HepG2 (cell line): Measurements from ENCODE around the gene GNG7. TPM values are rescaled to one million over a fixed set of nuclear protein-coding genes. Genes with fewer than 3 reads are reported as not detected.
A peak's percentile ranks its signal among the peaks of the same experiment; 100 is the strongest.

Source experiments
- ATM ChIP-seq: fragments of 450-650 bp; IDR thresholded peaks from 2 replicates; pipeline ENCODE4 v1.7.1; 2017; ENCODE audit warnings: mild to moderate bottlenecking, borderline replicate concordance
- BCL3 ChIP-seq: sonication (generic); formaldehyde crosslinking; IDR thresholded peaks from 2 replicates; pipeline ENCODE4 v1.5.1; 2020; ENCODE audit warnings: mild to moderate bottlenecking, missing genetic modification reagents, moderate library complexity
- BRD4 ChIP-seq: sonication (generic); formaldehyde crosslinking; IDR thresholded peaks from 2 replicates; pipeline ENCODE4 v1.4.0; 2020; ENCODE audit warnings: missing genetic modification reagents
- CEBPB ChIP-seq: IDR thresholded peaks from 2 replicates; pipeline ENCODE4 v1.6.1; 2011; ENCODE audit warnings: low read depth, low read length, improper control_type of control experiment, borderline replicate concordance
- DNMT3B ChIP-seq: conservative IDR thresholded peaks from 2 replicates; pipeline ENCODE4 v1.6.1; 2016; ENCODE audit warnings: missing biosample characterization, control low read depth
- DRAP1 ChIP-seq: IDR thresholded peaks from 2 replicates; pipeline ENCODE4 v1.6.1; 2016; ENCODE audit warnings: missing genetic modification reagents, missing compliant biosample characterization
- FOSL1 ChIP-seq: sonication (generic); formaldehyde crosslinking; IDR thresholded peaks from 2 replicates; pipeline ENCODE4 v1.9.0; 2021; ENCODE audit warnings: missing genetic modification reagents, borderline replicate concordance
- GMEB2 ChIP-seq: IDR thresholded peaks from 2 replicates; pipeline ENCODE4 v1.6.1; 2016; ENCODE audit warnings: missing biosample characterization, missing genetic modification reagents, low read depth
- HDAC1 ChIP-seq: sonication (generic); formaldehyde crosslinking; IDR thresholded peaks from 2 replicates; pipeline ENCODE4 v1.5.1; 2020; ENCODE audit warnings: mild to moderate bottlenecking, missing genetic modification reagents
- JARID2 ChIP-seq: sonication (generic); formaldehyde crosslinking; IDR thresholded peaks from 2 replicates; pipeline ENCODE4 v1.8.1; 2023; ENCODE audit warnings: missing genetic modification reagents, inconsistent platforms; ENCODE audit not compliant: insufficient replicate concordance
- KDM2A ChIP-seq: sonication (generic); formaldehyde crosslinking; IDR thresholded peaks from 2 replicates; pipeline ENCODE4 v1.4.0; 2020; ENCODE audit warnings: low read depth, missing genetic modification reagents, borderline replicate concordance
- KDM5A ChIP-seq: fragments of 200-600 bp; sonication (generic); IDR thresholded peaks from 2 replicates; pipeline ENCODE4 v1.7.0; 2018; ENCODE audit warnings: antibody characterized with exemption, mild to moderate bottlenecking, low read length, borderline replicate concordance
- KMT2B ChIP-seq: IDR thresholded peaks from 2 replicates; pipeline ENCODE4 v1.6.1; 2016; ENCODE audit warnings: missing genetic modification reagents, missing compliant biosample characterization
- LRRFIP1 ChIP-seq: sonication (generic); formaldehyde crosslinking; conservative IDR thresholded peaks from 2 replicates; pipeline ENCODE4 v1.4.0; 2020; ENCODE audit warnings: missing genetic modification reagents
- MYC ChIP-seq: sonication (generic); formaldehyde crosslinking; IDR thresholded peaks from 2 replicates; pipeline ENCODE4 v1.9.0; 2021; ENCODE audit warnings: missing genetic modification reagents, borderline replicate concordance
- MZF1 ChIP-seq: sonication (generic); formaldehyde crosslinking; IDR thresholded peaks from 2 replicates; pipeline ENCODE4 v1.8.1; 2023; ENCODE audit warnings: mild to moderate bottlenecking, missing genetic modification reagents, borderline replicate concordance
- NR2F1 ChIP-seq, 2 experiments: fragments of 450-650 bp in 1 of 2; formaldehyde crosslinking in 1 of 2; IDR thresholded peaks; 2 replicates each; pipeline versions ENCODE4 v1.5.0 to v1.6.1; 2016 to 2020; ENCODE audit warnings: mild to moderate bottlenecking in 1 of 2, missing compliant biosample characterization in 1 of 2, missing genetic modification reagents in 1 of 2, moderate library complexity in 1 of 2
- SALL1 ChIP-seq: sonication (generic); formaldehyde crosslinking; IDR thresholded peaks from 2 replicates; pipeline ENCODE4 v1.8.0; 2022; ENCODE audit warnings: mild to moderate bottlenecking, missing genetic modification reagents
- SOX13 ChIP-seq, 3 experiments: fragments of 450-650 bp in 1 of 3; sonication (generic) in 1 of 3; formaldehyde crosslinking in 1 of 3; IDR thresholded peaks in 2 of 3; conservative IDR thresholded peaks in 1 of 3; 2 replicates each; pipeline versions ENCODE4 v1.5.0 to v1.6.1; 2016 to 2020; ENCODE audit warnings: antibody characterized with exemption in 1 of 3, mild to moderate bottlenecking in 1 of 3, missing compliant biosample characterization in 1 of 3, missing genetic modification reagents in 1 of 3, moderate library complexity in 1 of 3
- SRSF4 ChIP-seq: fragments of 200-400 bp; formaldehyde crosslinking; IDR thresholded peaks from one replicate; pipeline ENCODE4 v1.6.1; 2018; ENCODE audit warnings: mild to moderate bottlenecking, low read depth, low read length, moderate library complexity; ENCODE audit not compliant: poor library complexity, severe bottlenecking
- TBX2 ChIP-seq: sonication (generic); formaldehyde crosslinking; IDR thresholded peaks from 2 replicates; pipeline ENCODE4 v1.5.0; 2020; ENCODE audit warnings: missing genetic modification reagents, mild to moderate bottlenecking, borderline replicate concordance
- ZFY ChIP-seq: sonication (generic); formaldehyde crosslinking; IDR thresholded peaks from 2 replicates; pipeline ENCODE4 v1.4.0; 2020; ENCODE audit warnings: missing genetic modification reagents
- ZNF768 ChIP-seq: sonication (generic); formaldehyde crosslinking; IDR thresholded peaks from 2 replicates; pipeline ENCODE4 v1.4.0; 2020; ENCODE audit warnings: missing genetic modification reagents
- ZSCAN22 ChIP-seq: sonication (generic); formaldehyde crosslinking; IDR thresholded peaks from 2 replicates; pipeline ENCODE4 v1.4.0; 2020; ENCODE audit warnings: mild to moderate bottlenecking, missing genetic modification reagents
- polyA plus RNA-seq, 8 experiments: library from polyadenylated mRNA; depleted of rRNA in 3 of 8; stranded (reverse) in 7 of 8; unstranded in 1 of 8; fragments of >200 nt; fragmentation: Illumina TruSeq in 4 of 8; extraction: Trizol in 4 of 8; gene quantifications; 2 replicates each; pipeline versions ENCODE4 v1.2.1 to v1.2.3, GENCODE V29; 2011 to 2016; ENCODE audit warnings: low read depth in 4 of 8, missing spikeins in 1 of 8, mixed read lengths in 1 of 8; ENCODE audit not compliant: insufficient read depth in 1 of 8
- total RNA-seq, 5 experiments: library from RNA; depleted of rRNA; stranded (reverse); fragments of >200 nt; fragmentation: Illumina TruSeq; extraction: Trizol; gene quantifications; 2 replicates each; pipeline ENCODE4 v1.2.3, GENCODE V29; 2016; ENCODE audit warnings: low read depth in 1 of 5

GNG7 gene
- total and polyA plus RNA-seq, 2 of the 13 experiments (the other 11 are each of a cell fraction or from before 2014, with no cell fraction given) = 1.4 to 3.3 TPM

GRCh38 chr19:2488942-2489731 is 213.4 kb downstream of the GNG7 start (continued):
- TF ChIP-seq HDAC1 (0 out of 2 replicates have a peak, but pooled peaks have one; percentile 35), SRSF4 (no peak), BCL3 (CRISPR knock-in tag) (0 out of 2 replicates have a peak, but pooled peaks have one; percentile 44), DRAP1 (CRISPR knock-in tag) (no peak), ZSCAN22 (CRISPR knock-in tag) (no peak), GMEB2 (CRISPR knock-in tag) (no peak), ZNF768 (0 out of 2 replicates have a peak, but pooled peaks have one; percentile 12), KDM2A (CRISPR knock-in tag) (no peak), ATM (no peak), KDM5A (no peak), NR2F1 (CRISPR knock-in tag; IDR thresholded peaks at IDR 0.05) (no peak), BRD4 (CRISPR knock-in tag) (no peak), TBX2 (CRISPR knock-in tag) (no peak), ZFY (0 out of 2 replicates have a peak, but pooled peaks have one; percentile 25), JARID2 (CRISPR knock-in tag) (no peak), KMT2B (CRISPR knock-in tag) (no peak), LRRFIP1 (no peak), SALL1 (0 out of 2 replicates have a peak, but pooled peaks have one; percentile 10), FOSL1 (CRISPR knock-in tag) (no peak), SOX13 (IDR thresholded peaks at IDR 0.05) (no peak), SOX13 (CRISPR knock-in tag; conservative IDR thresholded peaks at IDR 0.05 in 1 of 2, IDR thresholded peaks at IDR 0.05 in 1 of 2) (no peak), MZF1 (no peak), DNMT3B (no peak), MYC (CRISPR knock-in tag) (0 out of 2 replicates have a peak, but pooled peaks have one; percentile 27), CEBPB (no peak)
